Liver (tissue), 9 donors: Measurements from ENCODE around the gene RAB27B. TPM values are rescaled to one million over a fixed set of nuclear protein-coding genes. Genes with fewer than 3 reads are reported as not detected.

Experiments used
- DNase-seq: peaks from one replicate; pipeline ENCODE4 v3.0.0-alpha.2; 2017; ENCODE audit warnings: low spot score
- H3K27ac ChIP-seq, 2 donors: one replicate each; pipeline ENCODE4 v1.7.0; 2013; ENCODE audit warnings: inconsistent platforms in 2 of 2, low read length in 2 of 2, control low read depth in 1 of 2, low read depth in 1 of 2, mild to moderate bottlenecking in 1 of 2
- H3K27me3 ChIP-seq, 4 donors: one replicate each; pipeline versions ENCODE4 v1.6.1 to v1.7.0; 2013; ENCODE audit warnings: low read length in 3 of 4, inconsistent platforms in 1 of 4, mild to moderate bottlenecking in 1 of 4, moderate library complexity in 1 of 4; ENCODE audit not compliant: control insufficient read depth in 4 of 4, insufficient read depth in 4 of 4
- H3K36me3 ChIP-seq, 4 donors: one replicate each; pipeline versions ENCODE4 v1.6.1 to v1.7.0; 2013; ENCODE audit warnings: low read length in 3 of 4, mild to moderate bottlenecking in 3 of 4, low read depth in 1 of 4, moderate library complexity in 1 of 4; ENCODE audit not compliant: control insufficient read depth in 4 of 4, insufficient read depth in 3 of 4
- H3K4me1 ChIP-seq, 4 donors: one replicate each; pipeline versions ENCODE4 v1.6.1 to v1.7.0; 2013; ENCODE audit warnings: low read length in 3 of 4, mild to moderate bottlenecking in 3 of 4, moderate library complexity in 1 of 4; ENCODE audit not compliant: control insufficient read depth in 4 of 4, insufficient read depth in 4 of 4
- H3K4me3 ChIP-seq, 3 donors: one replicate each; pipeline versions ENCODE4 v1.6.1 to v1.7.0; 2013; ENCODE audit warnings: low read length in 3 of 3, control low read depth in 1 of 3, low read depth in 1 of 3, mild to moderate bottlenecking in 1 of 3
- H3K9ac ChIP-seq, 2 donors: one replicate each; pipeline ENCODE4 v1.7.0; 2013; ENCODE audit warnings: low read length in 2 of 2, mild to moderate bottlenecking in 2 of 2, moderate library complexity in 2 of 2, control low read depth in 1 of 2, low read depth in 1 of 2
- H3K9me3 ChIP-seq, 4 donors: one replicate each; pipeline versions ENCODE4 v1.6.1 to v1.7.0; 2013; ENCODE audit warnings: low read length in 3 of 4; ENCODE audit not compliant: control insufficient read depth in 4 of 4
- ATF3 ChIP-seq: IDR thresholded peaks from 2 replicates; pipeline ENCODE4 v1.6.1; 2016; ENCODE audit warnings: antibody characterized with exemption
- EGR1 ChIP-seq, 2 donors: IDR thresholded peaks; 2 replicates each; pipeline ENCODE4 v1.6.1; 2016 to 2018; ENCODE audit warnings: antibody characterized with exemption in 2 of 2, low read depth in 2 of 2
- FOXA1 ChIP-seq: IDR thresholded peaks from 2 replicates; pipeline ENCODE4 v1.6.1; 2016; ENCODE audit warnings: antibody characterized with exemption
- FOXA2 ChIP-seq: IDR thresholded peaks from 2 replicates; pipeline ENCODE4 v1.6.1; 2016; ENCODE audit warnings: antibody characterized with exemption
- GABPA ChIP-seq, 2 donors: IDR thresholded peaks in 1 of 2; conservative IDR thresholded peaks in 1 of 2; 2 replicates each; pipeline ENCODE4 v1.6.1; 2016; ENCODE audit warnings: antibody characterized with exemption in 2 of 2, mild to moderate bottlenecking in 1 of 2, moderate library complexity in 1 of 2
- HNF4A ChIP-seq, 2 donors: conservative IDR thresholded peaks; 2 replicates each; pipeline ENCODE4 v1.6.1; 2016; ENCODE audit warnings: antibody characterized with exemption in 2 of 2, mild to moderate bottlenecking in 2 of 2
- HNF4G ChIP-seq: IDR thresholded peaks from 2 replicates; pipeline ENCODE4 v1.6.1; 2016; ENCODE audit warnings: antibody characterized with exemption
- JUND ChIP-seq, 2 donors: IDR thresholded peaks; 2 replicates each; pipeline ENCODE4 v1.6.1; 2016; ENCODE audit warnings: antibody characterized with exemption in 2 of 2
- MAX ChIP-seq: IDR thresholded peaks from 2 replicates; pipeline ENCODE4 v1.6.1; 2016; ENCODE audit warnings: antibody characterized with exemption
- NR2F2 ChIP-seq: IDR thresholded peaks from 2 replicates; pipeline ENCODE4 v1.6.1; 2016; ENCODE audit warnings: antibody characterized with exemption
- RAD21 ChIP-seq, 2 donors: IDR thresholded peaks; 2 replicates each; pipeline ENCODE4 v1.6.1; 2016; ENCODE audit warnings: antibody characterized with exemption in 2 of 2, mild to moderate bottlenecking in 2 of 2
- REST ChIP-seq: IDR thresholded peaks from 2 replicates; pipeline ENCODE4 v1.6.1; 2016; ENCODE audit warnings: antibody characterized with exemption, mild to moderate bottlenecking
- RXRA ChIP-seq, 2 donors: IDR thresholded peaks; 2 replicates each; pipeline ENCODE4 v1.6.1; 2017 to 2018; ENCODE audit warnings: antibody characterized with exemption in 2 of 2, mild to moderate bottlenecking in 1 of 2
- SP1 ChIP-seq: IDR thresholded peaks from 2 replicates; pipeline ENCODE4 v1.6.1; 2018; ENCODE audit warnings: antibody characterized with exemption, mild to moderate bottlenecking
- TAF1 ChIP-seq: conservative IDR thresholded peaks from 2 replicates; pipeline ENCODE4 v1.6.1; 2016; ENCODE audit warnings: antibody characterized with exemption, mild to moderate bottlenecking
- YY1 ChIP-seq: IDR thresholded peaks from 2 replicates; pipeline ENCODE4 v1.6.1; 2016; ENCODE audit warnings: antibody characterized with exemption, mild to moderate bottlenecking
- ZBTB33 ChIP-seq: IDR thresholded peaks from 2 replicates; pipeline ENCODE4 v1.6.1; 2016; ENCODE audit warnings: antibody characterized with exemption
- WGBS: extraction: QIAGEN DNeasy Blood & Tissue Kit; methylation state at CpG from one replicate; pipeline ENCODE4 v1.1.7; 2013; 5-methylcytosine and 5-hydroxymethylcytosine counted together
- polyA plus RNA-seq, 2 donors: library from polyadenylated mRNA; stranded (reverse) in 1 of 2; unstranded in 1 of 2; fragments of 200-250 nt in 1 of 2; fragments of >200 nt in 1 of 2; fragmentation: Nextera tagmentation in 1 of 2; extraction: Ambion mirVana in 1 of 2; gene quantifications; one replicate each; pipeline versions ENCODE4 v1.2.1 to v1.2.3, GENCODE V29; 2013 to 2015
- total RNA-seq, 2 donors: library from RNA; depleted of rRNA; stranded (reverse); fragments of >200 nt; gene quantifications; one replicate each; pipeline ENCODE4 v1.2.3, GENCODE V29; 2014
- TF ChIP-seq, protein P1 (sequence below): fragments of 150-350 bp; IDR thresholded peaks from 2 replicates; pipeline ENCODE4 v1.5.1; 2017; ENCODE audit warnings: improper control_type of control experiment, low read depth, low read length; ENCODE audit not compliant: missing input control
- donor health status: healthy.
- donor health status: healthy.
- donor health status: healthy.
- donor health status: healthy.
- donor health status: healthy.

The RAB27B gene
- total and polyA plus RNA-seq, 4 donors, result 0.13 to 4.5 (median 0.24) TPM

GRCh38 chr18:54924948-54925347, 96.7 kb downstream of the RAB27B start:
- no peak for DNase-seq
- no peak for TF ChIP-seq FOXA2
- no peak for TF ChIP-seq SP1
- no peak for TF ChIP-seq GABPA (IDR thresholded peaks at IDR 0.05 in 1 of 2, conservative IDR thresholded peaks at IDR 0.05 in 1 of 2)
- TF ChIP-seq, protein P1, sequence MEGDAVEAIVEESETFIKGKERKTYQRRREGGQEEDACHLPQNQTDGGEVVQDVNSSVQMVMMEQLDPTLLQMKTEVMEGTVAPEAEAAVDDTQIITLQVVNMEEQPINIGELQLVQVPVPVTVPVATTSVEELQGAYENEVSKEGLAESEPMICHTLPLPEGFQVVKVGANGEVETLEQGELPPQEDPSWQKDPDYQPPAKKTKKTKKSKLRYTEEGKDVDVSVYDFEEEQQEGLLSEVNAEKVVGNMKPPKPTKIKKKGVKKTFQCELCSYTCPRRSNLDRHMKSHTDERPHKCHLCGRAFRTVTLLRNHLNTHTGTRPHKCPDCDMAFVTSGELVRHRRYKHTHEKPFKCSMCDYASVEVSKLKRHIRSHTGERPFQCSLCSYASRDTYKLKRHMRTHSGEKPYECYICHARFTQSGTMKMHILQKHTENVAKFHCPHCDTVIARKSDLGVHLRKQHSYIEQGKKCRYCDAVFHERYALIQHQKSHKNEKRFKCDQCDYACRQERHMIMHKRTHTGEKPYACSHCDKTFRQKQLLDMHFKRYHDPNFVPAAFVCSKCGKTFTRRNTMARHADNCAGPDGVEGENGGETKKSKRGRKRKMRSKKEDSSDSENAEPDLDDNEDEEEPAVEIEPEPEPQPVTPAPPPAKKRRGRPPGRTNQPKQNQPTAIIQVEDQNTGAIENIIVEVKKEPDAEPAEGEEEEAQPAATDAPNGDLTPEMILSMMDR, result no peak
- no peak for TF ChIP-seq RXRA (IDR thresholded peaks at IDR 0.05)
- no peak for TF ChIP-seq HNF4A (conservative IDR thresholded peaks at IDR 0.05)
- no peak for TF ChIP-seq HNF4G
- no peak for TF ChIP-seq RAD21 (IDR thresholded peaks at IDR 0.05)
- TF ChIP-seq NR2F2, result no peak
- no peak for TF ChIP-seq JUND (IDR thresholded peaks at IDR 0.05)
- no peak for TF ChIP-seq FOXA1
- TF ChIP-seq REST, result no peak
- TF ChIP-seq MAX, result no peak
- H3K36me3 ChIP-seq, result peaks cover 2 to 4% (median 3%) of the 10 kb centered on the region in 4 donors
- H3K9me3 ChIP-seq, result no peaks in the 10 kb centered on the region
- H3K4me3 ChIP-seq, result no peak overlapping the region
- H3K4me1 ChIP-seq, result no peaks in the 10 kb centered on the region
- no peak overlapping the region for H3K27ac ChIP-seq
- 86% methylated on average over 1 of the region's 1 CpG for WGBS
- H3K9ac ChIP-seq, result no peak overlapping the region
- no peaks in the 10 kb centered on the region for H3K27me3 ChIP-seq

- no peaks in the 10 kb centered on the region for H3K27me3 ChIP-seq
- no peak for DNase-seq
- peaks cover 2 to 4% (median 3%) of the 10 kb centered on the region in 4 donors for H3K36me3 ChIP-seq
- no peaks in the 10 kb centered on the region for H3K9me3 ChIP-seq
- H3K9ac ChIP-seq, result no peak overlapping the region
- no peak overlapping the region for H3K4me3 ChIP-seq
- H3K4me1 ChIP-seq, result no peaks in the 10 kb centered on the region
- TF ChIP-seq ATF3 (no peak), RAD21 (IDR thresholded peaks at IDR 0.05) (no peak), YY1 (no peak), SP1 (no peak), TAF1 (no peak), ZBTB33 (no peak), GABPA (IDR thresholded peaks at IDR 0.05 in 1 of 2, conservative IDR thresholded peaks at IDR 0.05 in 1 of 2) (no peak), HNF4A (conservative IDR thresholded peaks at IDR 0.05) (no peak), NR2F2 (no peak), EGR1 (IDR thresholded peaks at IDR 0.05; ENCODE audit: low read depth in 2 of 2) (no peak), MAX (no peak), HNF4G (no peak), RXRA (IDR thresholded peaks at IDR 0.05) (no peak)
- 95% methylated on average over 3 of the region's 3 CpGs for WGBS
- no peak overlapping the region for H3K27ac ChIP-seq
These were observed 98.5 kb downstream of the RAB27B start for GRCh38 chr18:54926593-54927325.
